Measurements from ENCODE around the gene FANCC. TPM values are rescaled to one million over a fixed set of nuclear protein-coding genes. Genes with fewer than 3 reads are reported as not detected.
A peak's percentile ranks its signal among the peaks of the same experiment; 100 is the strongest.

Gene FANCC
- total and polyA plus RNA-seq, 2 experiments from 2014 or later, result 13.1 to 15.6 TPM

GRCh38 chr9:95065224-95065623, 252.3 kb downstream of the FANCC start:
- H3K36me3 ChIP-seq (replicated peaks; ENCODE audit: insufficient read depth, low read depth), result no peaks in the 10 kb centered on the region

GRCh38 chr9:95063300-95063699, 254.2 kb downstream of the FANCC start:
- H3K4me3 ChIP-seq, result no peak overlapping the region

More at GRCh38 chr9:95065224-95065623, 252.3 kb downstream of the FANCC start:
- Histone ChIP-seq H2AFZ (no peak overlapping the region), H3K9me3 (ENCODE audit: low read depth) (no peaks in the 10 kb centered on the region), H3K79me2 (peaks cover 98% of the 10 kb centered on the region), H3K4me1 (ENCODE audit: insufficient read depth) (peaks cover 43% of the 10 kb centered on the region), H4K20me1 (ENCODE audit: insufficient read depth, poor library complexity, severe bottlenecking) (peaks cover 86% of the 10 kb centered on the region), H3K4me3 (no peak overlapping the region), H3K27ac (peak overlapping the region; percentile 96), H3K9me2 (replicated peaks; ENCODE audit: insufficient read depth) (no peaks in the 10 kb centered on the region), H3K27me3 (no peaks in the 10 kb centered on the region), H3K4me2 (peak overlapping the region; percentile 65)
- 89% methylated on average over 11 of the region's 11 CpGs for WGBS (ENCODE audit: low lambda C conversion rate, missing lambda C conversion rate)
- DNase-seq (ENCODE audit: low spot score), result no peak
- TF ChIP-seq EZH2phosphoT487 (IDR thresholded peaks at IDR 0.05; ENCODE audit: low read depth, severe bottlenecking, unreplicated experiment), result no peak
- no peak for TF ChIP-seq CTCF (IDR thresholded peaks at IDR 0.05; ENCODE audit: poor library complexity)
- no peak for TF ChIP-seq EZH2 (IDR thresholded peaks at IDR 0.05; ENCODE audit: borderline replicate concordance)

GRCh38 chr9:95062596-95063065, 254.9 kb downstream of the FANCC start:
- Histone ChIP-seq H3K9me3 (ENCODE audit: low read depth) (no peaks in the 10 kb centered on the region), H3K27ac (no peak overlapping the region), H4K20me1 (ENCODE audit: insufficient read depth, poor library complexity, severe bottlenecking) (peaks cover 89% of the 10 kb centered on the region), H3K4me3 (no peak overlapping the region), H3K4me2 (no peak overlapping the region), H3K4me1 (ENCODE audit: insufficient read depth) (peaks cover 61% of the 10 kb centered on the region), H3K36me3 (replicated peaks; ENCODE audit: insufficient read depth, low read depth) (no peaks in the 10 kb centered on the region), H3K27me3 (no peaks in the 10 kb centered on the region), H3K9me2 (replicated peaks; ENCODE audit: insufficient read depth) (no peaks in the 10 kb centered on the region), H3K79me2 (peaks cover 99% of the 10 kb centered on the region), H2AFZ (no peak overlapping the region)
- no peak for DNase-seq (ENCODE audit: low spot score)
- WGBS (ENCODE audit: low lambda C conversion rate, missing lambda C conversion rate), result 89% methylated on average over 7 of the region's 7 CpGs
- TF ChIP-seq CTCF (IDR thresholded peaks at IDR 0.05; ENCODE audit: poor library complexity) (no peak), EZH2 (IDR thresholded peaks at IDR 0.05; ENCODE audit: borderline replicate concordance) (no peak), EZH2phosphoT487 (IDR thresholded peaks at IDR 0.05; ENCODE audit: low read depth, severe bottlenecking, unreplicated experiment) (no peak)

More at GRCh38 chr9:95063300-95063699, 254.2 kb downstream of the FANCC start:
- H4K20me1 ChIP-seq (ENCODE audit: insufficient read depth, poor library complexity, severe bottlenecking), result peaks cover 89% of the 10 kb centered on the region
- WGBS (ENCODE audit: low lambda C conversion rate, missing lambda C conversion rate), result 93% methylated on average over 10 of the region's 10 CpGs
- DNase-seq (ENCODE audit: low spot score), result no peak
- H3K9me3 ChIP-seq (ENCODE audit: low read depth), result no peaks in the 10 kb centered on the region
- no peaks in the 10 kb centered on the region for H3K27me3 ChIP-seq
- TF ChIP-seq CTCF (IDR thresholded peaks at IDR 0.05; ENCODE audit: poor library complexity) (no peak), EZH2 (IDR thresholded peaks at IDR 0.05; ENCODE audit: borderline replicate concordance) (no peak), EZH2phosphoT487 (IDR thresholded peaks at IDR 0.05; ENCODE audit: low read depth, severe bottlenecking, unreplicated experiment) (no peak)
- no peaks in the 10 kb centered on the region for H3K36me3 ChIP-seq (replicated peaks; ENCODE audit: insufficient read depth, low read depth)
- no peak overlapping the region for H2AFZ ChIP-seq
- H3K9me2 ChIP-seq (replicated peaks; ENCODE audit: insufficient read depth), result no peaks in the 10 kb centered on the region
- H3K4me1 ChIP-seq (ENCODE audit: insufficient read depth), result peaks cover 54% of the 10 kb centered on the region
- peaks cover 99% of the 10 kb centered on the region for H3K79me2 ChIP-seq
- peak overlapping the region; percentile 84 for H3K27ac ChIP-seq
- no peak overlapping the region for H3K4me2 ChIP-seq
